K562 (cell line): ENCODE measurements around the gene HSD17B1. TPM values are rescaled to one million over a fixed set of nuclear protein-coding genes. Genes with fewer than 3 reads are reported as not detected.

Experiments
- ATF1 ChIP-seq, 2 experiments: fragments of 450-650 bp in 1 of 2; IDR thresholded peaks; 2 replicates each; pipeline ENCODE4 v1.6.1; 2016; ENCODE audit warnings: missing compliant biosample characterization in 1 of 2, missing genetic modification characterization in 1 of 2
- CHCHD3 ChIP-seq: fragments of 250-450 bp; sonication (Bioruptor Pico); IDR thresholded peaks from 2 replicates; pipeline ENCODE4 v2.1.2; 2022; ENCODE audit warnings: mild to moderate bottlenecking
- CHD4 ChIP-seq: fragments of 200-600 bp; sonication (generic); IDR thresholded peaks from 3 replicates; pipeline ENCODE4 v1.6.1; 2012; ENCODE audit warnings: low read depth, mild to moderate bottlenecking, mixed read lengths, low read length, inconsistent platforms; ENCODE audit not compliant: insufficient read depth, insufficient replicate concordance, poor library complexity, severe bottlenecking
- CREM ChIP-seq: IDR thresholded peaks from 2 replicates; pipeline ENCODE4 v1.6.1; 2014; ENCODE audit warnings: antibody characterized with exemption, low read depth
- EP400 ChIP-seq: fragments of 450-650 bp; IDR thresholded peaks from 2 replicates; pipeline ENCODE4 v1.6.1; 2017; ENCODE audit warnings: antibody characterized with exemption, mild to moderate bottlenecking, moderate library complexity
- GTF2E2 ChIP-seq: fragments of 200-800 bp; sonication (Bioruptor generic); IDR thresholded peaks from 2 replicates; pipeline ENCODE4 v1.6.1; 2016; ENCODE audit warnings: missing genetic modification characterization, missing compliant biosample characterization
- IRF2 ChIP-seq: sonication (generic); formaldehyde crosslinking; IDR thresholded peaks from 2 replicates; pipeline ENCODE4 v1.8.1; 2022; ENCODE audit warnings: mild to moderate bottlenecking, missing genetic modification reagents
- KLF16 ChIP-seq: IDR thresholded peaks from 2 replicates; pipeline ENCODE4 v1.6.1; 2016; ENCODE audit warnings: antibody characterized with exemption
- LARP7 ChIP-seq: fragments of 450-650 bp; IDR thresholded peaks from 2 replicates; pipeline ENCODE4 v1.6.1; 2016
- MAFG ChIP-seq: fragments of 450-650 bp; conservative IDR thresholded peaks from 2 replicates; pipeline ENCODE4 v1.6.1; 2016; ENCODE audit warnings: missing genetic modification characterization, missing compliant biosample characterization
- MEIS2 ChIP-seq: fragments of 450-650 bp; IDR thresholded peaks from 2 replicates; pipeline ENCODE4 v1.6.1; 2014; ENCODE audit warnings: mild to moderate bottlenecking; ENCODE audit not compliant: partially characterized antibody
- PML ChIP-seq: IDR thresholded peaks from 2 replicates; pipeline ENCODE4 v1.6.1; 2012; ENCODE audit warnings: low read length, inconsistent platforms
- SOX6 ChIP-seq: fragments of 450-650 bp; IDR thresholded peaks from 2 replicates; pipeline ENCODE4 v1.6.1; 2014; ENCODE audit warnings: mild to moderate bottlenecking
- SUPT5H ChIP-seq: fragments of 450-650 bp; IDR thresholded peaks from 2 replicates; pipeline ENCODE4 v1.6.1; 2016
- TAF15 ChIP-seq: fragments of 200-400 bp; formaldehyde crosslinking; IDR thresholded peaks from 2 replicates; pipeline ENCODE4 v1.6.1; 2017; ENCODE audit warnings: mild to moderate bottlenecking, low read depth, low read length, moderate library complexity
- TEAD2 ChIP-seq: fragments of 450-650 bp; IDR thresholded peaks from 2 replicates; pipeline ENCODE4 v1.6.1; 2016; ENCODE audit warnings: missing genetic modification characterization, control low read depth, missing compliant biosample characterization
- TRIM24 ChIP-seq, 2 experiments: fragments of 450-650 bp; IDR thresholded peaks; 2 replicates each; pipeline ENCODE4 v1.6.1; 2016
- ZNF134 ChIP-seq: fragments of 250-450 bp; sonication (Bioruptor Pico); conservative IDR thresholded peaks from 2 replicates; pipeline ENCODE4 v1.4.0; 2020
- polyA plus RNA-seq, 8 experiments: library from polyadenylated mRNA; depleted of rRNA in 4 of 8; stranded (reverse) in 5 of 8; unstranded in 3 of 8; fragments of >200 nt; fragmentation: Nextera tagmentation in 2 of 8; fragmentation: Illumina TruSeq in 1 of 8; extraction: Ambion mirVana in 2 of 8; extraction: Trizol in 1 of 8; gene quantifications; 2 replicates each; pipeline versions ENCODE4 v1.2.1 to v1.2.3, GENCODE V29; 2011 to 2014; ENCODE audit warnings: inconsistent platforms in 1 of 8, missing spikeins in 1 of 8
- total RNA-seq, 7 experiments: library from RNA; depleted of rRNA in 6 of 7; stranded (reverse); fragments of >200 nt in 6 of 7; fragmentation: Illumina TruSeq in 2 of 7; extraction: Trizol in 2 of 7; gene quantifications; 2 replicates each; pipeline versions ENCODE4 v1.2.1 to v1.2.3, GENCODE V29; 2011 to 2021; ENCODE audit warnings: low replicate concordance in 1 of 7
- TF ChIP-seq, protein P1 (sequence below): fragments of 450-650 bp; formaldehyde crosslinking; conservative IDR thresholded peaks from 2 replicates; pipeline ENCODE4 v1.4.0; 2022; ENCODE audit warnings: mild to moderate bottlenecking, missing genetic modification characterization
- TF ChIP-seq, protein P2 (sequence below): fragments of 250-450 bp; sonication (Bioruptor Pico); IDR thresholded peaks from 2 replicates; pipeline ENCODE4 v1.8.0; 2022; ENCODE audit warnings: inconsistent platforms, mild to moderate bottlenecking, moderate library complexity, borderline replicate concordance
- TF ChIP-seq, protein P3 (sequence below): fragments of 250-450 bp; sonication (Bioruptor Pico); IDR thresholded peaks from 2 replicates; pipeline ENCODE4 v1.6.1; 2021; ENCODE audit warnings: mild to moderate bottlenecking
- TF ChIP-seq, protein P4 (sequence below): sonication (generic); formaldehyde crosslinking; IDR thresholded peaks from 2 replicates; pipeline ENCODE4 v1.9.0; 2022; ENCODE audit warnings: mild to moderate bottlenecking, missing genetic modification reagents
- TF ChIP-seq, protein P5 (sequence below), 3 experiments: IDR thresholded peaks in 2 of 3; conservative IDR thresholded peaks in 1 of 3; 2 replicates each; pipeline ENCODE4 v1.5.1; 2011 to 2012; ENCODE audit warnings: low read length in 3 of 3, mild to moderate bottlenecking in 3 of 3, control low read depth in 2 of 3, improper control_type of control experiment in 1 of 3, inconsistent platforms in 1 of 3, low read depth in 1 of 3, mixed read lengths in 1 of 3, moderate library complexity in 1 of 3; ENCODE audit not compliant: insufficient read depth in 2 of 3
- TF ChIP-seq, protein P6 (sequence below): fragments of 450-650 bp; formaldehyde crosslinking; IDR thresholded peaks from 2 replicates; pipeline ENCODE4 v1.4.0; 2020; ENCODE audit warnings: mild to moderate bottlenecking

The HSD17B1 gene
- total and polyA plus RNA-seq, 9 of the 15 experiments (the other 6 are each of a cell fraction or from before 2014, with no cell fraction given), result 0.55 to 21.1 (median 3.6) TPM

DNA sequence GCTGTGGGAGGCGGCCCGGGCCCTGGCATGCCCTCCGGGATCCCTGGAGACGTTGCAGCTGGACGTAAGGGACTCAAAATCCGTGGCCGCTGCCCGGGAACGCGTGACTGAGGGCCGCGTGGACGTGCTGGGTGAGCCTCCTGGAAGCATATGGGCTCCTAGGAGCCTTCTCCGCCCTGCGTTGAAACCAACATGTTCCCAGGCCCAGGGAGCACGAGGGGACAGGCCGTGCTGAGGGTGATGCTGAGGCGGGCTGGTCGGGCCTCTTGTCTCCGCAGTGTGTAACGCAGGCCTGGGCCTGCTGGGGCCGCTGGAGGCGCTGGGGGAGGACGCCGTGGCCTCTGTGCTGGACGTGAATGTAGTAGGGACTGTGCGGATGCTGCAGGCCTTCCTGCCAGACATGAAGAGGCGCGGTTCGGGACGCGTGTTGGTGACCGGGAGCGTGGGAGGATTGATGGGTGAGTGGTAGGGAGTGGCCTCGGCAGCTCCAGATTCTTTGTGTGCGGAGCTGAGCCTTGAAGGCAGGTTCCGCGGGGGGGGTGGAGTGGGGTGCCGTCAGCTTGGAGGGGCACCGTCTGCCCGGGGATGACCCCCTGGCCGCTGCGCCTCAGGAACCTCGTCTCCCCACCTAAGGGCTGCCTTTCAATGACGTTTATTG lies 567 bp downstream of the HSD17B1 start (continued):
- TF ChIP-seq, protein P1, sequence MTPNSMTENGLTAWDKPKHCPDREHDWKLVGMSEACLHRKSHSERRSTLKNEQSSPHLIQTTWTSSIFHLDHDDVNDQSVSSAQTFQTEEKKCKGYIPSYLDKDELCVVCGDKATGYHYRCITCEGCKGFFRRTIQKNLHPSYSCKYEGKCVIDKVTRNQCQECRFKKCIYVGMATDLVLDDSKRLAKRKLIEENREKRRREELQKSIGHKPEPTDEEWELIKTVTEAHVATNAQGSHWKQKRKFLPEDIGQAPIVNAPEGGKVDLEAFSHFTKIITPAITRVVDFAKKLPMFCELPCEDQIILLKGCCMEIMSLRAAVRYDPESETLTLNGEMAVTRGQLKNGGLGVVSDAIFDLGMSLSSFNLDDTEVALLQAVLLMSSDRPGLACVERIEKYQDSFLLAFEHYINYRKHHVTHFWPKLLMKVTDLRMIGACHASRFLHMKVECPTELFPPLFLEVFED (CRISPR knock-in tag), result no peak
- TF ChIP-seq, protein P2, sequence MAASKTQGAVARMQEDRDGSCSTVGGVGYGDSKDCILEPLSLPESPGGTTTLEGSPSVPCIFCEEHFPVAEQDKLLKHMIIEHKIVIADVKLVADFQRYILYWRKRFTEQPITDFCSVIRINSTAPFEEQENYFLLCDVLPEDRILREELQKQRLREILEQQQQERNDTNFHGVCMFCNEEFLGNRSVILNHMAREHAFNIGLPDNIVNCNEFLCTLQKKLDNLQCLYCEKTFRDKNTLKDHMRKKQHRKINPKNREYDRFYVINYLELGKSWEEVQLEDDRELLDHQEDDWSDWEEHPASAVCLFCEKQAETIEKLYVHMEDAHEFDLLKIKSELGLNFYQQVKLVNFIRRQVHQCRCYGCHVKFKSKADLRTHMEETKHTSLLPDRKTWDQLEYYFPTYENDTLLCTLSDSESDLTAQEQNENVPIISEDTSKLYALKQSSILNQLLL, result no peak
- TF ChIP-seq, protein P3, sequence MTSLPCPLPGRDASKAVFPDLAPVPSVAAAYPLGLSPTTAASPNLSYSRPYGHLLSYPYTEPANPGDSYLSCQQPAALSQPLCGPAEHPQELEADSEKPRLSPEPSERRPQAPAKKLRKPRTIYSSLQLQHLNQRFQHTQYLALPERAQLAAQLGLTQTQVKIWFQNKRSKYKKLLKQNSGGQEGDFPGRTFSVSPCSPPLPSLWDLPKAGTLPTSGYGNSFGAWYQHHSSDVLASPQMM (CRISPR knock-in tag), result no peak
- no peak for TF ChIP-seq IRF2 (CRISPR knock-in tag)
- no peak for TF ChIP-seq CHD4
- peak; percentile 74 for TF ChIP-seq EP400
- TF ChIP-seq SUPT5H, result peak; percentile 32; the same call in 1 of the 2 replicates
- TF ChIP-seq GTF2E2 (tag), result no peak
- no peak for TF ChIP-seq ZNF134
- TF ChIP-seq, protein P4, sequence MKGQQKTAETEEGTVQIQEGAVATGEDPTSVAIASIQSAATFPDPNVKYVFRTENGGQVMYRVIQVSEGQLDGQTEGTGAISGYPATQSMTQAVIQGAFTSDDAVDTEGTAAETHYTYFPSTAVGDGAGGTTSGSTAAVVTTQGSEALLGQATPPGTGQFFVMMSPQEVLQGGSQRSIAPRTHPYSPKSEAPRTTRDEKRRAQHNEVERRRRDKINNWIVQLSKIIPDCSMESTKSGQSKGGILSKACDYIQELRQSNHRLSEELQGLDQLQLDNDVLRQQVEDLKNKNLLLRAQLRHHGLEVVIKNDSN (CRISPR knock-in tag), result no peak
- TF ChIP-seq KLF16, result no peak
- no peak for TF ChIP-seq TAF15
- TF ChIP-seq SOX6, result peak; percentile 54
- no peak for TF ChIP-seq ATF1 (CRISPR knock-in tag; IDR thresholded peaks at IDR 0.05)
- peak; percentile 65 for TF ChIP-seq ATF1 (tag; IDR thresholded peaks at IDR 0.05)
- TF ChIP-seq CREM, result peak; percentile 88
- 0 out of 4 replicates have a peak, but pooled peaks of 1 of the 2 experiments have one; percentile 25 for TF ChIP-seq TRIM24 (IDR thresholded peaks at IDR 0.05)
- no peak for TF ChIP-seq CHCHD3 (CRISPR knock-in tag)
- TF ChIP-seq MAFG (tag), result no peak
- no peak for TF ChIP-seq TEAD2 (tag)
- TF ChIP-seq, protein P5, sequence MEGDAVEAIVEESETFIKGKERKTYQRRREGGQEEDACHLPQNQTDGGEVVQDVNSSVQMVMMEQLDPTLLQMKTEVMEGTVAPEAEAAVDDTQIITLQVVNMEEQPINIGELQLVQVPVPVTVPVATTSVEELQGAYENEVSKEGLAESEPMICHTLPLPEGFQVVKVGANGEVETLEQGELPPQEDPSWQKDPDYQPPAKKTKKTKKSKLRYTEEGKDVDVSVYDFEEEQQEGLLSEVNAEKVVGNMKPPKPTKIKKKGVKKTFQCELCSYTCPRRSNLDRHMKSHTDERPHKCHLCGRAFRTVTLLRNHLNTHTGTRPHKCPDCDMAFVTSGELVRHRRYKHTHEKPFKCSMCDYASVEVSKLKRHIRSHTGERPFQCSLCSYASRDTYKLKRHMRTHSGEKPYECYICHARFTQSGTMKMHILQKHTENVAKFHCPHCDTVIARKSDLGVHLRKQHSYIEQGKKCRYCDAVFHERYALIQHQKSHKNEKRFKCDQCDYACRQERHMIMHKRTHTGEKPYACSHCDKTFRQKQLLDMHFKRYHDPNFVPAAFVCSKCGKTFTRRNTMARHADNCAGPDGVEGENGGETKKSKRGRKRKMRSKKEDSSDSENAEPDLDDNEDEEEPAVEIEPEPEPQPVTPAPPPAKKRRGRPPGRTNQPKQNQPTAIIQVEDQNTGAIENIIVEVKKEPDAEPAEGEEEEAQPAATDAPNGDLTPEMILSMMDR (IDR thresholded peaks at IDR 0.05 in 2 of 3, conservative IDR thresholded peaks at IDR 0.05 in 1 of 3; ENCODE audit: insufficient read depth in 2 of 3, low read depth in 1 of 3, low read length in 3 of 3), result peak; percentile 73 to 86 (median 73)
- peak; percentile 78 for TF ChIP-seq MEIS2
- TF ChIP-seq LARP7, result no peak
- no peak for TF ChIP-seq PML
- TF ChIP-seq, protein P6, sequence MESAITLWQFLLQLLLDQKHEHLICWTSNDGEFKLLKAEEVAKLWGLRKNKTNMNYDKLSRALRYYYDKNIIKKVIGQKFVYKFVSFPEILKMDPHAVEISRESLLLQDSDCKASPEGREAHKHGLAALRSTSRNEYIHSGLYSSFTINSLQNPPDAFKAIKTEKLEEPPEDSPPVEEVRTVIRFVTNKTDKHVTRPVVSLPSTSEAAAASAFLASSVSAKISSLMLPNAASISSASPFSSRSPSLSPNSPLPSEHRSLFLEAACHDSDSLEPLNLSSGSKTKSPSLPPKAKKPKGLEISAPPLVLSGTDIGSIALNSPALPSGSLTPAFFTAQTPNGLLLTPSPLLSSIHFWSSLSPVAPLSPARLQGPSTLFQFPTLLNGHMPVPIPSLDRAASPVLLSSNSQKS (CRISPR knock-in tag), result no peak
